GM12892 (cell line): ENCODE results near the gene RARRES2.

Experiments used
- POLR2A ChIP-seq: IDR thresholded peaks from 2 replicates; pipeline ENCODE4 v1.6.1; 2011; ENCODE audit warnings: low read depth, low read length, control low read depth
- POLR2AphosphoS5 ChIP-seq: IDR thresholded peaks from 2 replicates; pipeline ENCODE4 v1.6.1; 2011; ENCODE audit warnings: low read depth, low read length, control low read depth
- TAF1 ChIP-seq: IDR thresholded peaks from 2 replicates; pipeline ENCODE4 v1.6.1; 2011; ENCODE audit warnings: low read depth, mild to moderate bottlenecking, control low read depth, low read length, borderline replicate concordance

DNA sequence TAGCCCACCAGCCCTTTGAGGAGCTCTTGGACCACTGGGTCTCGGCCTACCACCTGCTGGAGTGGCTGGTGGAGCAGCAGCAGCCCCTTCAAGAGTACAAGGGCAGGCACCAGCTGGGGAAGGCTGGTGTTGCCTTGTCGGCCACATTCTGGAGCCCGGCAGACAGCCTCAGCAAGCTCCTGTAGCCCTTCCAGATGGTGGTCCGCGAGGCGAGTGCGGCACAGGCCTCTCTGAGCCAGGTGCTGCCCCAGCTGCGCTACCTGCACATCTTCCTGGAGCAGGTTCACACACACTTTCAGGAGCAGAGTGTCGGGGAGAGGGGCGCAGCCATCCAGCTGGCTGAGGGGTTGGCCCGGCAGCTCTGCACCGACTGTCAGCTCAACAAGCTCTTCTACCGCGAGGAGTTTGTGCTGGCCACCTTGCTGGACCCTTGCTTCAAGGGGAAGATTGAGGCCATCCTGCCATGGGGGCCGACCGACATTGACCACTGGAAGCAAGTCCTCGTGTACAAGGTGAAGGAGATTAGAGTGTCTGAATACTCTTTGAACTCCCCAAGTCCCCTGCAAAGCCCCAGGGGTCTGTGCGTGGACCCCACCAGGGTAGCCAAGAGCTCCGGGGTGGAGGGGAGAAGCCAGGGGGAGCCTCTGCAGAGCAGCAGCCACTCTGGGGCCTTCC lies 11.1 kb downstream of the RARRES2 start:
- TF ChIP-seq POLR2AphosphoS5 = no peak
- TF ChIP-seq POLR2A = no peak
- no peak for TF ChIP-seq TAF1
